ENCODE data around the gene PNKD.

DNA sequence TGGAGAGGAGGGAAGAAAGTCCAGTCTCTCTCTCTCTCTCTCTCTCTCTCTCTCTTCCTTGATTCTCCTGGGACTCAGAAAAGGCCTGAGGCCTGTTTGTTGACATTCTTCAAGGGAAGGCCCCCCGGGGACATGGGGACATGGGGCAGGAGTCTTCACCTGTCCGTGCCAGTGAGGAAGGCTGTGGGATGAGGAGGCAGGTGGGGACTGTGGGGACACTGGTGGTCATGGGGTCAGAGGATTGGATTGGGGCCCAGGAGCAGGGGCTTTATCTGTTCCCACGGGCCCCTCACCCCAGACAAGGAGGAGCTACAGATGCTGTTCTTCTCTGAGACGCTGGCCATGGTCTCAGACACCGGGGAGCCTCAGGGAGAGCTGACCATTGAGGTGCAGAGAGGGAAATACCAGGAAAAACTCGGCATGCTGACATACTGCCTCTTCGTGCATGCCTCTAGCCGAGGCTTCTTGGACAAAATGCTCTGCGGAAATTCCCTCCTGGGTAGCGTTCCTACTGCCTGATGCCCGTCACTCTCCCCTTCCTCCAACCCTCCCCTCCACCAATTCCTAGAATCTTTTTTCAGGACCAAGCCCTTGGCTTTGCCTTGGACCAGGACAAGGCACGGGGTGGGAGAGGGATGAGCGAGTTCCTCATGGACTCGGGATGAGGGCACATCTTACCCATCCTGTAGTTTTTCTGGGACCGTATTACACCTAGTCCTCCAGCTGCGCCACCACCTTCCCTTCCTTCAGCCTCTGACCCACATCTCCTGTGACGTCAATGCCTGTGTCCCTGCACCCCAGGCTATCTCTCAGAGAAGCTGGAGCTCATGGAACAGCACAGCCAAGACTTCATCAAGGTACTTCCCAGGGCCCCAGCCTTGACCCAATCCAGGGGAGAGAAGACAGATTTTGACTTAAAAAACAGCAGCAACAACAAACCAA lies 87.2 kb downstream of the PNKD start:
- TF ChIP-seq, protein P1, sequence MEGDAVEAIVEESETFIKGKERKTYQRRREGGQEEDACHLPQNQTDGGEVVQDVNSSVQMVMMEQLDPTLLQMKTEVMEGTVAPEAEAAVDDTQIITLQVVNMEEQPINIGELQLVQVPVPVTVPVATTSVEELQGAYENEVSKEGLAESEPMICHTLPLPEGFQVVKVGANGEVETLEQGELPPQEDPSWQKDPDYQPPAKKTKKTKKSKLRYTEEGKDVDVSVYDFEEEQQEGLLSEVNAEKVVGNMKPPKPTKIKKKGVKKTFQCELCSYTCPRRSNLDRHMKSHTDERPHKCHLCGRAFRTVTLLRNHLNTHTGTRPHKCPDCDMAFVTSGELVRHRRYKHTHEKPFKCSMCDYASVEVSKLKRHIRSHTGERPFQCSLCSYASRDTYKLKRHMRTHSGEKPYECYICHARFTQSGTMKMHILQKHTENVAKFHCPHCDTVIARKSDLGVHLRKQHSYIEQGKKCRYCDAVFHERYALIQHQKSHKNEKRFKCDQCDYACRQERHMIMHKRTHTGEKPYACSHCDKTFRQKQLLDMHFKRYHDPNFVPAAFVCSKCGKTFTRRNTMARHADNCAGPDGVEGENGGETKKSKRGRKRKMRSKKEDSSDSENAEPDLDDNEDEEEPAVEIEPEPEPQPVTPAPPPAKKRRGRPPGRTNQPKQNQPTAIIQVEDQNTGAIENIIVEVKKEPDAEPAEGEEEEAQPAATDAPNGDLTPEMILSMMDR (IDR thresholded peaks at IDR 0.05; ENCODE audit: low read depth, low read length) = no peak
- no peak for TF ChIP-seq EZH2phosphoT487 (IDR thresholded peaks at IDR 0.05; ENCODE audit: low read depth)
